Mesangial cell (primary cell): ENCODE measurements around the gene KCNQ5. TPM values are rescaled to one million over a fixed set of nuclear protein-coding genes. Genes with fewer than 3 reads are reported as not detected.

Experiments used
- total RNA-seq: library from RNA; depleted of rRNA; stranded (reverse); fragments of >200 nt; gene quantifications from 2 replicates; pipeline ENCODE4 v1.2.3, GENCODE V29; 2015

The KCNQ5 gene
- 0.89 and 2.9 TPM in 2 replicates for total RNA-seq

DNA sequence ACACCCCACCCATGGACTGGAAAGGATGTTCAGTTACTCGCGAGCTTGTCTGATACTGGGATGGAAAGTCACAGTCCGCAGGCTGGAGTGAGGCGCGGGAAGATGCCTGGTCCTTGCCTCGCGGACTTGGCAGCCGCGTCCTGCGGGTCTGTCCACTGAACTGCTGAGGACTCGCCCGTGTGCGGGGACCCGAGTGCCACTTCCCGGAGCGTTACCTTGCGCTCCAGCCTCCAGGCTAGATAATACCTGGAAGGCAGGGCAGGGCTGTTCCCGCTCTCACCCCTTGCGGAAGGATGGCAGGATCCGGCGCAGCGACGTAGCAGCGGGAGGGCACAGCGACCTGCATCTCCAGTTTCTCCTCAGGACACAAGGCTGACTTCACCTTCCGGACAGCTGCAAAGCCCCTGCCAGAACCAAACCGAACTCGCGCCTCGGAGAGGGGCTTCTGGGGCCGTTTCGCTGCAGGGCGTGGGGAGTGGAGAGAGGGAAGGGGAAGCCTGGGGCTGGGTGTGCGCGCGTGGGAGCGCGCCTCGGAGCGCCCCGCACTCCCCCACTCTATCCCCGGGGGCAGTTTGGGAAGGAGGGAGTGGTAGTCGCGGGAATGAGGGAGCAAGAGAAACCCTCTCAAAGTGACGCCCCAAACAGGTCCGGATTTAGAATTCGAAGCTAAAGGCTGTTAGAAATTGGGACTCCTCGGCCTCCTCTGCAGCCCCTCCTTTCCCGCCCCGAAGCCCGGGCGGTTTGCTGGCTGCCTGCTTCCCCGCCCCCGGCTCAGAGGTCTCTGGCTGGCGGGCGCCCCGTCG is at the start of gene KCNQ5:
Gene KCNQ5, plus strand, starts transcription at position 774 of the 803 bp plus-strand sequence.

DNA sequence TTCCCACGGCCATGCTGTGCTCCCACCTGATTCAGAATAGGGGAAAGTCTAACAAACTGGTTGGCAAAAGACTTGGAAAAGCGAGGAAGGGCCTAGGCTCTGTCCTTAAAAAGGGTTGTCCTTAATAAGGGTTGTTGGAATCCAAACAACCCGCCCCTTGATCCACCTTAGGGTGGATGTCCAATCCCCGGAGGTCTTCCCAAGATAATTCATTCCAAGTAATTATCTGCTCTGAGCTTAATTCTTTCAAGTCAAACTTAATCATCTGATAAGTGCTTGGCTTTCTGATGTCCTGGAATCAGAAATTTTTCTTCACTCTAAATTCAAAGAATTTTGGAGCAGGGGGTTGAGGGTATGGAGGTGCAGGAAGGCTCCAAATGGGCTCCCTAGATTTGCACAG is 603.5 kb downstream of the KCNQ5 start, which contains the start of gene KHDC1L:
Gene KHDC1L, minus strand, starts transcription at position 101 of the 400 bp plus-strand sequence. Its CDS starts 88 bp downstream, at position 13.

